Thyroid gland (tissue), 4 donors: ENCODE measurements around the gene CSNK1D. TPM values are rescaled to one million over a fixed set of nuclear protein-coding genes. Genes with fewer than 3 reads are reported as not detected.

Experiments used
- DNase-seq, 2 donors: peaks; one replicate each; pipeline ENCODE4 v3.0.0-alpha.2; 2019
- H3K27ac ChIP-seq, 3 donors: fragments of 200-600 bp; sonication (generic); 1 replicate in 2 of 3; 2 replicates in 1 of 3; pipeline ENCODE4 v1.5.1; 2016 to 2019; ENCODE audit warnings: mild to moderate bottlenecking in 1 of 3, moderate library complexity in 1 of 3
- H3K27me3 ChIP-seq: fragments of 200-600 bp; sonication (generic); one replicate; pipeline ENCODE4 v1.5.1; 2019
- H3K36me3 ChIP-seq, 2 donors: fragments of 200-600 bp; sonication (generic); one replicate each; pipeline ENCODE4 v1.5.1; 2016 to 2019
- H3K4me1 ChIP-seq, 2 donors: fragments of 200-600 bp; sonication (generic); one replicate each; pipeline ENCODE4 v1.5.1; 2017 to 2019
- H3K4me3 ChIP-seq, 3 donors: fragments of 200-600 bp; sonication (generic); replicated peaks in 1 of 3; 1 replicate in 2 of 3; 2 replicates in 1 of 3; pipeline ENCODE4 v1.5.1; 2016; ENCODE audit warnings: mild to moderate bottlenecking in 1 of 3
- H3K9me3 ChIP-seq: fragments of 200-600 bp; sonication (generic); one replicate; pipeline ENCODE4 v1.5.1; 2017
- CTCF ChIP-seq, 6 experiments: fragments of 200-600 bp in 3 of 6; fragments of 450-650 bp in 3 of 6; sonication (generic) in 3 of 6; IDR thresholded peaks; one replicate each; pipeline ENCODE4 v1.5.1; 2016 to 2019; ENCODE audit warnings: antibody characterized with exemption in 6 of 6, mild to moderate bottlenecking in 2 of 6, inconsistent platforms in 1 of 6, moderate library complexity in 1 of 6
- POLR2A ChIP-seq, 2 donors: fragments of 450-650 bp; IDR thresholded peaks; one replicate each; pipeline ENCODE4 v1.6.1; 2017; ENCODE audit warnings: antibody characterized with exemption in 2 of 2, mild to moderate bottlenecking in 2 of 2, moderate library complexity in 1 of 2
- WGBS, 2 donors: methylation state at CpG; one replicate each; pipeline ENCODE4 v1.1.5; 2017; 5-methylcytosine and 5-hydroxymethylcytosine counted together
- intact Hi-C: fragments of 100-400 bp; cut with DNase I; formaldehyde crosslinking; loops from one replicate; pipeline ENCODE4 v1.15.1; 2023
- total RNA-seq, 4 donors: library from RNA; depleted of rRNA; stranded (reverse); fragments of >200 nt; gene quantifications; one replicate each; pipeline ENCODE4 v1.2.3, GENCODE V29; 2016

CSNK1D gene
- total RNA-seq, 4 donors from 2014 or later = 47.3 to 91.2 (median 88.7) TPM

GRCh38 chr17:82292251-82293154 is 19.0 kb upstream of the CSNK1D start:
- Histone ChIP-seq H3K36me3 (no peaks in the 10 kb centered on the region), H3K9me3 (no peaks in the 10 kb centered on the region), H3K4me1 (peaks cover 19 to 30% of the 10 kb centered on the region in 2 donors), H3K27ac (peak overlapping the region; percentile 97 to 98 (median 98)), H3K27me3 (no peaks in the 10 kb centered on the region), H3K4me3 (peak overlapping the region; percentile 31 to 83 (median 80))
- TF ChIP-seq CTCF (IDR thresholded peaks at IDR 0.05) = no peak
- peak; percentile 76 to 98 for TF ChIP-seq POLR2A (IDR thresholded peaks at IDR 0.05)
- intact Hi-C loops = no loop called here
- 11 to 13% methylated on average over 25 to 31 of the region's 86 CpGs for WGBS, 2 donors
- DNase-seq = peak; percentile 98

- TF ChIP-seq CTCF (IDR thresholded peaks at IDR 0.05) = no peak
- no peak for TF ChIP-seq POLR2A (IDR thresholded peaks at IDR 0.05)
- peaks cover 14 to 24% of the 10 kb centered on the region in 2 donors for H3K4me1 ChIP-seq
Observed at GRCh38 chr17:82291582-82292250, 18.2 kb upstream of the CSNK1D start.

GRCh38 chr17:82287868-82288801 is 14.6 kb upstream of the CSNK1D start:
- intact Hi-C loops = no loop called here
- peak overlapping the region; percentile 49 to 75 (median 49) for H3K27ac ChIP-seq
- TF ChIP-seq CTCF (IDR thresholded peaks at IDR 0.05) (no peak), POLR2A (IDR thresholded peaks at IDR 0.05) (no peak)

More at GRCh38 chr17:82291582-82292250, 18.2 kb upstream of the CSNK1D start:
- H3K27ac ChIP-seq = peak overlapping the region in 1 of 3 donors; percentile 97
- no peaks in the 10 kb centered on the region for H3K36me3 ChIP-seq
- DNase-seq = no peak
- 90 to 91% methylated on average over 19 of the region's 19 CpGs for WGBS, 2 donors
- no peaks in the 10 kb centered on the region for H3K27me3 ChIP-seq
- peak overlapping the region; percentile 31 to 83 (median 80) for H3K4me3 ChIP-seq
- intact Hi-C loops = no loop called here
- no peaks in the 10 kb centered on the region for H3K9me3 ChIP-seq

GRCh38 chr17:82287013-82287867 is 13.7 kb upstream of the CSNK1D start:
- Histone ChIP-seq H3K4me3 (no peak overlapping the region), H3K9me3 (no peaks in the 10 kb centered on the region), H3K36me3 (no peaks in the 10 kb centered on the region), H3K27me3 (no peaks in the 10 kb centered on the region), H3K4me1 (peaks cover 18 to 30% of the 10 kb centered on the region in 2 donors), H3K27ac (peak overlapping the region in 2 of 3 donors; percentile 49 to 75)
- no peak for DNase-seq
- 90 to 92% methylated on average over 8 to 9 of the region's 9 CpGs for WGBS, 2 donors
- TF ChIP-seq POLR2A (IDR thresholded peaks at IDR 0.05) = no peak
- TF ChIP-seq CTCF (IDR thresholded peaks at IDR 0.05) = no peak
- intact Hi-C loops = no loop called here

More at GRCh38 chr17:82287868-82288801, 14.6 kb upstream of the CSNK1D start:
- Histone ChIP-seq H3K4me3 (no peak overlapping the region), H3K9me3 (no peaks in the 10 kb centered on the region), H3K27me3 (no peaks in the 10 kb centered on the region), H3K4me1 (peaks cover 21 to 24% of the 10 kb centered on the region in 2 donors), H3K36me3 (no peaks in the 10 kb centered on the region)
- no peak for DNase-seq
- WGBS, 2 donors = 75 to 85% methylated on average over 19 of the region's 19 CpGs
